Hepatocyte (in vitro differentiated cells): ENCODE results near the gene CHMP1A. TPM values are rescaled to one million over a fixed set of nuclear protein-coding genes. Genes with fewer than 3 reads are reported as not detected.

Source experiments
- DNase-seq: peaks from one replicate; pipeline ENCODE4 v3.0.0-alpha.2; 2016; ENCODE audit warnings: low spot score
- H2AFZ ChIP-seq: fragments of 200-600 bp; sonication (generic); 2 replicates; pipeline ENCODE4 v1.6.0; 2016; ENCODE audit warnings: antibody characterized with exemption, mild to moderate bottlenecking
- H3K27ac ChIP-seq: fragments of 200-600 bp; sonication (generic); 2 replicates; pipeline ENCODE4 v1.5.1; 2016; ENCODE audit warnings: mild to moderate bottlenecking
- H3K27me3 ChIP-seq: fragments of 200-600 bp; sonication (generic); 2 replicates; pipeline ENCODE4 v1.6.1; 2016
- H3K36me3 ChIP-seq: fragments of 200-600 bp; sonication (generic); replicated peaks from 2 replicates; pipeline ENCODE4 v1.5.1; 2016; ENCODE audit warnings: low read depth; ENCODE audit not compliant: insufficient read depth
- H3K4me1 ChIP-seq: fragments of 200-600 bp; sonication (generic); 2 replicates; pipeline ENCODE4 v1.5.1; 2016; ENCODE audit warnings: mild to moderate bottlenecking, moderate library complexity; ENCODE audit not compliant: insufficient read depth
- H3K4me2 ChIP-seq: fragments of 200-600 bp; sonication (generic); 2 replicates; pipeline ENCODE4 v1.6.0; 2016
- H3K4me3 ChIP-seq: fragments of 200-600 bp; sonication (generic); 2 replicates; pipeline ENCODE4 v1.5.1; 2016; ENCODE audit warnings: mild to moderate bottlenecking
- H3K79me2 ChIP-seq: fragments of 200-600 bp; sonication (generic); 2 replicates; pipeline ENCODE4 v1.6.0; 2017; ENCODE audit warnings: mild to moderate bottlenecking
- H3K9me2 ChIP-seq: fragments of 200-600 bp; sonication (generic); replicated peaks from 2 replicates; pipeline ENCODE4 v1.6.0; 2017; ENCODE audit warnings: mild to moderate bottlenecking; ENCODE audit not compliant: insufficient read depth
- H3K9me3 ChIP-seq: fragments of 200-600 bp; sonication (generic); 2 replicates; pipeline ENCODE4 v1.5.1; 2016; ENCODE audit warnings: low read depth, mild to moderate bottlenecking
- H4K20me1 ChIP-seq: fragments of 200-600 bp; sonication (generic); 2 replicates; pipeline ENCODE4 v1.6.0; 2016; ENCODE audit warnings: mild to moderate bottlenecking; ENCODE audit not compliant: insufficient read depth, poor library complexity, severe bottlenecking
- EZH2 ChIP-seq: fragments of 200-600 bp; sonication (generic); IDR thresholded peaks from 2 replicates; pipeline ENCODE4 v1.6.1; 2016; ENCODE audit warnings: antibody characterized with exemption, mild to moderate bottlenecking, borderline replicate concordance
- EZH2phosphoT487 ChIP-seq: fragments of 200-600 bp; sonication (generic); IDR thresholded peaks from one replicate; pipeline ENCODE4 v1.6.1; 2018; ENCODE audit warnings: antibody characterized with exemption, mild to moderate bottlenecking, low read depth, moderate library complexity; ENCODE audit not compliant: unreplicated experiment, severe bottlenecking
- WGBS: methylation state at CpG from one replicate; pipeline ENCODE4 v1.1.6; 2016; ENCODE audit warnings: low lambda C conversion rate; ENCODE audit errors: missing lambda C conversion rate; 5-methylcytosine and 5-hydroxymethylcytosine counted together
- polyA plus RNA-seq: library from polyadenylated mRNA; unstranded; fragments of >200 nt; fragmentation: Nextera tagmentation; extraction: Ambion mirVana; gene quantifications from 2 replicates; pipeline ENCODE4 v1.2.1, GENCODE V29; 2016
- total RNA-seq: library from RNA; depleted of rRNA; stranded (reverse); fragments of >200 nt; gene quantifications from 2 replicates; pipeline ENCODE4 v1.2.3, GENCODE V29; 2014
- TF ChIP-seq, protein P1 (sequence below): fragments of 200-600 bp; sonication (generic); IDR thresholded peaks from 2 replicates; pipeline ENCODE4 v1.5.1; 2016; ENCODE audit warnings: antibody characterized with exemption, mild to moderate bottlenecking; ENCODE audit not compliant: poor library complexity

The CHMP1A gene
- total and polyA plus RNA-seq, 2 experiments from 2014 or later: 73.2 to 104 TPM

DNA sequence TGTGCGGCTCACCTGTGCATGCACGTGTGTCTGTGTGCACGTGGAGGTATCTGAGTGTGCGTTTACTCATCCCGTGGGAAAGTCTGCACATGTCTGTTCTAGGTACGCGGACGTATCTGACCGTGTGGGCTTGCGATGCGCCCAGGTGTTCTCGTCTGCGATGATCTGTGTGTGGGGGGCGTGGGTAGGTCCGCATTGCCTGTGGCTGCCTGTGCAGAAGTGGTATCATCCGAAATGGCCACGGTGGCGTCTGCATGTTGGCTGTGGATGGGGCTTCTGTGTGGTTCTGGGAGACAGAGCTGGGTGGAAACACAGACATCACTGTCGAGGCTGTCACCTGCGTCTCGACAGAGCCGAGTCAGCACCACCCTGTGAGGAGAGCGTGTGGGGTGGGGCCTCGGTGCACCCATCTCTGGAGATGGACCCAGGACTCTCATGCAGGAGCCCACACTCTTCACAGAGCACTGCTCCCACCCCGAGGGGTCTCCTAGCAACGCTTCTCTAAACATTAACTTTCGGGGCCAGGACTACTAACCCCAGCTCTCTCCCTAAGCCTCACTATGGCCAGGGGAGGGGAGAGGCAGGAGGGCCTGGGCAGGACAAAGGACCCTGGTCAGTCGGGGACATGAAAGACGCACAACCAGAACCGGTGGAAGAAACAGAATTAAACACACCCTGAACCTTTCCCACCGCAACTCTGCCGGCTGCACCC is 35.7 kb downstream of the CHMP1A start:
- H3K79me2 ChIP-seq: no peaks in the 10 kb centered on the region
- H3K4me3 ChIP-seq: no peak overlapping the region
- DNase-seq: no peak
- H3K4me1 ChIP-seq: peaks cover 14% of the 10 kb centered on the region
- no peak overlapping the region for H3K4me2 ChIP-seq
- H3K36me3 ChIP-seq: no peaks in the 10 kb centered on the region
- TF ChIP-seq, protein P1, sequence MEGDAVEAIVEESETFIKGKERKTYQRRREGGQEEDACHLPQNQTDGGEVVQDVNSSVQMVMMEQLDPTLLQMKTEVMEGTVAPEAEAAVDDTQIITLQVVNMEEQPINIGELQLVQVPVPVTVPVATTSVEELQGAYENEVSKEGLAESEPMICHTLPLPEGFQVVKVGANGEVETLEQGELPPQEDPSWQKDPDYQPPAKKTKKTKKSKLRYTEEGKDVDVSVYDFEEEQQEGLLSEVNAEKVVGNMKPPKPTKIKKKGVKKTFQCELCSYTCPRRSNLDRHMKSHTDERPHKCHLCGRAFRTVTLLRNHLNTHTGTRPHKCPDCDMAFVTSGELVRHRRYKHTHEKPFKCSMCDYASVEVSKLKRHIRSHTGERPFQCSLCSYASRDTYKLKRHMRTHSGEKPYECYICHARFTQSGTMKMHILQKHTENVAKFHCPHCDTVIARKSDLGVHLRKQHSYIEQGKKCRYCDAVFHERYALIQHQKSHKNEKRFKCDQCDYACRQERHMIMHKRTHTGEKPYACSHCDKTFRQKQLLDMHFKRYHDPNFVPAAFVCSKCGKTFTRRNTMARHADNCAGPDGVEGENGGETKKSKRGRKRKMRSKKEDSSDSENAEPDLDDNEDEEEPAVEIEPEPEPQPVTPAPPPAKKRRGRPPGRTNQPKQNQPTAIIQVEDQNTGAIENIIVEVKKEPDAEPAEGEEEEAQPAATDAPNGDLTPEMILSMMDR: no peak
- no peak for TF ChIP-seq EZH2phosphoT487
- TF ChIP-seq EZH2: no peak
- no peaks in the 10 kb centered on the region for H3K9me3 ChIP-seq
- H2AFZ ChIP-seq: no peak overlapping the region
- H3K27ac ChIP-seq: no peak overlapping the region
- H4K20me1 ChIP-seq: no peaks in the 10 kb centered on the region
- H3K9me2 ChIP-seq: no peaks in the 10 kb centered on the region
- WGBS: 84% methylated on average over 31 of the region's 32 CpGs
- H3K27me3 ChIP-seq: no peaks in the 10 kb centered on the region

DNA sequence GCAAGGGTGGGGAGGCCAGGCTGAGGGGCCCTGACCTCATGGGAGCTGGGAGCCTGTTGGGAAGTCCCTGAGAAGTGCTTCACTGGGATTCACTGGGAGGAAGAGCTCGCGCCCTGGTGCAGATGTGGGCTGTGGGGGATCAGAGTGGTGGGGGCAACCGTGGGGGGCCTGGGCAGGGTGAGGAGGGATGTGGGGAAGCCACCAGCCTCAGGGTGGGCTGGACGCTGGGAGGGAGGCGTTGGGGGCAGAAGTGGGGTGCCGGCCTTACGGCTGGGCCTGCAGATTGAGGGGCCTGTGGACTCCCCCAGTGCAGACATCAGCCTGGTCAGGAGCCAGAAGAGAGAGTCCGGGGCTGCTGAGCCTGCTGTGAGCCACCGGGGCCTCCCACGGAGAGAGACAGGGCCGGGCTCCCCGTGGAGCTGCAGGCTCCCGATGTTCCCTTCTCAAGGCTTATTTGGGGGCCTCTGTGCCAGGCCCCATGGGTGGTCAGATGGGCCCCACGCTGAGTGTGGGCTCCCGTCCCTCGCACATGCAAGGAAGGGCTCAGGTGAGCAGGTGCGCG is 36.3 kb downstream of the CHMP1A start:
- TF ChIP-seq, protein P1: no peak
- TF ChIP-seq EZH2phosphoT487: no peak
- WGBS: 92% methylated on average over 12 of the region's 18 CpGs

DNA sequence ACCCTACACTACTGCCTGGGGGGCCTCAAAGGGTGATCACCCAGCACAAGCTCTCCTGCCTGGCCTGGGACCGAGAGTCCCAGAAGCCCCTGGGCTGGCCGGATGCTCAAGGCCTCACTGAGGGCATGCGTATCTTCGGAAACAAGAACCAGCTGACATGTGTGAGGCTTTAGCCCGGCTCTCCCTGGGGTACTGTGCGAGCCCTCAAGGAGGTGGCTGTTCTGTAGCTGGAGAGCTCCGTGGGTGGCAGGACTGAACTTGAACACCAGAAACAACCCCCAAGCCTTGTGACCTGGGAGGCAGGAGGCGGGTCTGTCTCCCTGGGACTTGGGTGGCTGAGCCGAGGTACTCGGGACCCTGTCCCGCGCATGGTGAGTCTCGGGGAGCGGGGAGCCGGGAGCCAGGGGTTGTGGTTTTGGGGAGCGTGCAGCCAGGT is 37.1 kb downstream of the CHMP1A start:
- no peaks in the 10 kb centered on the region for H3K9me3 ChIP-seq
- DNase-seq: no peak
- H3K27ac ChIP-seq: no peak overlapping the region
- H3K9me2 ChIP-seq: no peaks in the 10 kb centered on the region
- no peaks in the 10 kb centered on the region for H3K36me3 ChIP-seq
- H3K27me3 ChIP-seq: no peaks in the 10 kb centered on the region
- no peaks in the 10 kb centered on the region for H3K79me2 ChIP-seq
- peaks cover 10% of the 10 kb centered on the region for H3K4me1 ChIP-seq
- H3K4me2 ChIP-seq: no peak overlapping the region
- WGBS: 76% methylated on average over 16 of the region's 16 CpGs
- TF ChIP-seq EZH2: no peak
- TF ChIP-seq EZH2phosphoT487: no peak
- TF ChIP-seq, protein P1: no peak
- no peak overlapping the region for H3K4me3 ChIP-seq
- no peaks in the 10 kb centered on the region for H4K20me1 ChIP-seq
- no peak overlapping the region for H2AFZ ChIP-seq

More for the DNA sequence above, 36.3 kb downstream of the CHMP1A start:
- H3K9me3 ChIP-seq: no peaks in the 10 kb centered on the region
- no peaks in the 10 kb centered on the region for H3K9me2 ChIP-seq
- no peak overlapping the region for H3K27ac ChIP-seq
- no peak overlapping the region for H3K4me3 ChIP-seq
- H3K4me2 ChIP-seq: no peak overlapping the region
- no peaks in the 10 kb centered on the region for H3K79me2 ChIP-seq
- H3K4me1 ChIP-seq: peaks cover 14% of the 10 kb centered on the region
- DNase-seq: no peak
- H2AFZ ChIP-seq: no peak overlapping the region
- H3K27me3 ChIP-seq: no peaks in the 10 kb centered on the region
- no peaks in the 10 kb centered on the region for H4K20me1 ChIP-seq
- no peaks in the 10 kb centered on the region for H3K36me3 ChIP-seq
